MM.1S (cell line): ENCODE measurements around the gene ENOSF1.

ENCODE experiments used
- DNase-seq: peaks from one replicate; pipeline ENCODE4 v3.0.0-alpha.2; 2015
- H2AFZ ChIP-seq: fragments of 300-600 bp; sonication (generic); 2 replicates; pipeline ENCODE4 v1.6.0; 2016; ENCODE audit warnings: antibody characterized with exemption, low read length
- H3F3A ChIP-seq: fragments of 300-600 bp; sonication (generic); 2 replicates; pipeline ENCODE4 v1.6.1; 2016; ENCODE audit warnings: mild to moderate bottlenecking, antibody characterized with exemption, low read length, moderate library complexity, mixed read lengths; ENCODE audit not compliant: insufficient read depth
- H3K27ac ChIP-seq: fragments of 300-600 bp; sonication (generic); 2 replicates; pipeline ENCODE4 v1.5.1; 2016; ENCODE audit warnings: mild to moderate bottlenecking, low read length
- H3K27me3 ChIP-seq: fragments of 300-600 bp; sonication (generic); replicated peaks from 2 replicates; pipeline ENCODE4 v1.6.0; 2016; ENCODE audit warnings: low read length; ENCODE audit not compliant: insufficient read depth
- H3K36me3 ChIP-seq: fragments of 300-600 bp; sonication (generic); replicated peaks from 2 replicates; pipeline ENCODE4 v1.6.1; 2016; ENCODE audit warnings: mild to moderate bottlenecking, low read length, mixed read lengths; ENCODE audit not compliant: insufficient read depth
- H3K4me1 ChIP-seq: fragments of 300-600 bp; sonication (generic); 2 replicates; pipeline ENCODE4 v1.6.1; 2016; ENCODE audit warnings: low read length, mixed read lengths
- H3K4me2 ChIP-seq: fragments of 300-600 bp; sonication (generic); 2 replicates; pipeline ENCODE4 v1.6.0; 2016; ENCODE audit warnings: low read depth, low read length
- H3K4me3 ChIP-seq: fragments of 300-600 bp; sonication (generic); 2 replicates; pipeline ENCODE4 v1.5.1; 2016; ENCODE audit warnings: low read length, mixed read lengths
- H3K79me2 ChIP-seq: fragments of 300-600 bp; sonication (generic); 2 replicates; pipeline ENCODE4 v1.6.1; 2016; ENCODE audit warnings: mixed run types, low read length, mixed read lengths
- H3K9ac ChIP-seq: fragments of 300-600 bp; sonication (generic); 2 replicates; pipeline ENCODE4 v1.6.1; 2016; ENCODE audit warnings: low read length, mixed read lengths
- H3K9me2 ChIP-seq: fragments of 300-600 bp; sonication (generic); replicated peaks from 2 replicates; pipeline ENCODE4 v1.6.1; 2016; ENCODE audit warnings: mild to moderate bottlenecking, low read length, mixed read lengths; ENCODE audit not compliant: insufficient read depth
- H3K9me3 ChIP-seq: fragments of 300-600 bp; sonication (generic); replicated peaks from 2 replicates; pipeline ENCODE4 v1.6.1; 2016; ENCODE audit warnings: mild to moderate bottlenecking, low read length, mixed read lengths; ENCODE audit not compliant: insufficient read depth
- H4K20me1 ChIP-seq: fragments of 300-600 bp; sonication (generic); 2 replicates; pipeline ENCODE4 v1.6.1; 2016; ENCODE audit warnings: mild to moderate bottlenecking, low read length, moderate library complexity, mixed read lengths; ENCODE audit not compliant: insufficient read depth
- CTCF ChIP-seq: fragments of 300-600 bp; sonication (generic); IDR thresholded peaks from 2 replicates; pipeline ENCODE4 v1.5.1; 2016; ENCODE audit warnings: antibody characterized with exemption, low read length, mixed read lengths
- EZH2 ChIP-seq: fragments of 300-600 bp; sonication (generic); optimal IDR thresholded peaks from 2 replicates; pipeline ENCODE3; 2017; ENCODE audit warnings: low read depth, mild to moderate bottlenecking, antibody characterized with exemption, low read length, mixed read lengths
- EZH2phosphoT487 ChIP-seq: fragments of 300-600 bp; sonication (generic); IDR thresholded peaks from 2 replicates; pipeline ENCODE4 v1.6.1; 2018; ENCODE audit warnings: antibody characterized with exemption, low read length

ENOSF1 gene

GRCh38 chr18:659597-659996, 52.8 kb downstream of the ENOSF1 start:
- Histone ChIP-seq H3K4me1 (peaks cover 5% of the 10 kb centered on the region; the same call in 1 of the 2 replicates), H3K9me2 (no peaks in the 10 kb centered on the region), H3K4me3 (0 out of 2 replicates have a peak overlapping the region, but pooled peaks have one; percentile 98), H3F3A (peaks cover 26% of the 10 kb centered on the region; the same call in 1 of the 2 replicates), H4K20me1 (no peaks in the 10 kb centered on the region), H3K27ac (no peak overlapping the region), H3K27me3 (no peaks in the 10 kb centered on the region), H3K9me3 (no peaks in the 10 kb centered on the region), H3K9ac (no peak overlapping the region), H3K36me3 (peaks cover 27% of the 10 kb centered on the region), H3K79me2 (peaks cover 54% of the 10 kb centered on the region), H3K4me2 (peak overlapping the region; percentile 66), H2AFZ (no peak overlapping the region)
- no peak for TF ChIP-seq EZH2
- no peak for TF ChIP-seq CTCF
- no peak for TF ChIP-seq EZH2phosphoT487
- no peak for DNase-seq

GRCh38 chr18:658947-659533, 53.4 kb downstream of the ENOSF1 start:
- Histone ChIP-seq H3K4me2 (peak overlapping the region; percentile 66), H3K9me2 (no peaks in the 10 kb centered on the region), H3K27ac (peak overlapping the region; percentile 95; the same call in 1 of the 2 replicates), H4K20me1 (no peaks in the 10 kb centered on the region), H3K4me3 (peak overlapping the region; percentile 98), H3K36me3 (peaks cover 27% of the 10 kb centered on the region), H3F3A (peaks cover 26% of the 10 kb centered on the region; the same call in 1 of the 2 replicates), H3K9me3 (no peaks in the 10 kb centered on the region), H3K9ac (peak overlapping the region; percentile 99), H2AFZ (no peak overlapping the region), H3K79me2 (peaks cover 53% of the 10 kb centered on the region), H3K4me1 (peaks cover 5% of the 10 kb centered on the region; the same call in 1 of the 2 replicates), H3K27me3 (no peaks in the 10 kb centered on the region)
- TF ChIP-seq CTCF: no peak
- no peak for TF ChIP-seq EZH2
- no peak for TF ChIP-seq EZH2phosphoT487
- DNase-seq: peak; percentile 15

- Histone ChIP-seq H2AFZ (peak overlapping the region; percentile 68), H4K20me1 (no peaks in the 10 kb centered on the region), H3K4me1 (peaks cover 5% of the 10 kb centered on the region; the same call in 1 of the 2 replicates), H3K9me3 (no peaks in the 10 kb centered on the region), H3K4me3 (peak overlapping the region; percentile 98), H3K27ac (peak overlapping the region; percentile 95), H3K36me3 (peaks cover 27% of the 10 kb centered on the region), H3K9me2 (no peaks in the 10 kb centered on the region), H3K9ac (peak overlapping the region; percentile 99), H3F3A (peaks cover 26% of the 10 kb centered on the region; the same call in 1 of the 2 replicates), H3K4me2 (peak overlapping the region; percentile 66), H3K27me3 (no peaks in the 10 kb centered on the region), H3K79me2 (peaks cover 52% of the 10 kb centered on the region)
- peak; percentile 92 for DNase-seq
- TF ChIP-seq EZH2phosphoT487: no peak
- no peak for TF ChIP-seq CTCF
- TF ChIP-seq EZH2: no peak
Measured at GRCh38 chr18:658001-658946, 54.2 kb downstream of the ENOSF1 start.
